IPS-11a (cell line): ENCODE results near the gene CEACAM21.

Experiments
- H3K4me3 ChIP-seq: one replicate; pipeline ENCODE4 v1.5.1; 2013; ENCODE audit warnings: low read depth, low read length, control low read depth

CEACAM21 gene

GRCh38 chr19:41575998-41576397 lies at the start of gene CEACAM21:
Gene CEACAM21, plus strand, starts transcription at chr19:41576166. Its CDS starts 109 bp downstream, at chr19:41576275.
- no peak within 1 kb of the TSS for H3K4me3 ChIP-seq

- H3K4me3 ChIP-seq: no peak overlapping the region
Measured at GRCh38 chr19:41527089-41527488, 48.9 kb upstream of the CEACAM21 start.

GRCh38 chr19:41528106-41528505 lies 47.9 kb upstream of the CEACAM21 start:
- H3K4me3 ChIP-seq: no peak overlapping the region

GRCh38 chr19:41529484-41530183 lies 46.3 kb upstream of the CEACAM21 start:
- no peak overlapping the region for H3K4me3 ChIP-seq

GRCh38 chr19:41530184-41530534 lies 45.8 kb upstream of the CEACAM21 start:
- H3K4me3 ChIP-seq: no peak overlapping the region

- no peak overlapping the region for H3K4me3 ChIP-seq
Measured at GRCh38 chr19:41530761-41531301, 45.1 kb upstream of the CEACAM21 start.

- H3K4me3 ChIP-seq: no peak overlapping the region
Measured at GRCh38 chr19:41531438-41532311, 44.3 kb upstream of the CEACAM21 start.

GRCh38 chr19:41532526-41532925 lies 43.4 kb upstream of the CEACAM21 start:
- H3K4me3 ChIP-seq: no peak overlapping the region

GRCh38 chr19:41533671-41534215 lies 42.2 kb upstream of the CEACAM21 start:
- no peak overlapping the region for H3K4me3 ChIP-seq

- no peak overlapping the region for H3K4me3 ChIP-seq
Measured at GRCh38 chr19:41535029-41535622, 40.8 kb upstream of the CEACAM21 start.

- no peak overlapping the region for H3K4me3 ChIP-seq
Measured at GRCh38 chr19:41537789-41538188, 38.2 kb upstream of the CEACAM21 start.

GRCh38 chr19:41540041-41540695 lies 35.8 kb upstream of the CEACAM21 start:
- no peak overlapping the region for H3K4me3 ChIP-seq

- H3K4me3 ChIP-seq: no peak overlapping the region
Measured at GRCh38 chr19:41541990-41542584, 33.9 kb upstream of the CEACAM21 start.

- H3K4me3 ChIP-seq: no peak overlapping the region
Measured at GRCh38 chr19:41542622-41543021, 33.3 kb upstream of the CEACAM21 start.

GRCh38 chr19:41543582-41543981 lies 32.4 kb upstream of the CEACAM21 start:
- H3K4me3 ChIP-seq: no peak overlapping the region

- H3K4me3 ChIP-seq: no peak overlapping the region
Measured at GRCh38 chr19:41545547-41545946, 30.4 kb upstream of the CEACAM21 start.

GRCh38 chr19:41546386-41546789 lies 29.6 kb upstream of the CEACAM21 start:
- H3K4me3 ChIP-seq: no peak overlapping the region

- no peak overlapping the region for H3K4me3 ChIP-seq
Measured at GRCh38 chr19:41546961-41547360, 29.0 kb upstream of the CEACAM21 start.

GRCh38 chr19:41547569-41547968 lies 28.4 kb upstream of the CEACAM21 start:
- no peak overlapping the region for H3K4me3 ChIP-seq

- no peak overlapping the region for H3K4me3 ChIP-seq
Measured at GRCh38 chr19:41548047-41548446, 27.9 kb upstream of the CEACAM21 start.
